Fibroblast of lung (primary cell): ENCODE measurements around the gene TNRC6C. TPM values are rescaled to one million over a fixed set of nuclear protein-coding genes. Genes with fewer than 3 reads are reported as not detected.

Experiments used
- DNase-seq, 2 donors: peaks; one replicate each; pipeline versions ENCODE4 v3.0.0 to v3.0.0-alpha.2; 2010; ENCODE audit warnings: low read depth in 2 of 2
- H2AFZ ChIP-seq: 2 replicates; pipeline ENCODE4 v1.5.1; 2012; ENCODE audit warnings: low read length, control low read depth, inconsistent platforms
- H3K27ac ChIP-seq: 2 replicates; pipeline ENCODE4 v1.5.1; 2011; ENCODE audit warnings: low read length, control low read depth; ENCODE audit not compliant: insufficient read depth
- H3K27me3 ChIP-seq: 2 replicates; pipeline ENCODE4 v1.5.1; 2011; ENCODE audit warnings: mild to moderate bottlenecking, low read length; ENCODE audit not compliant: control insufficient read depth, insufficient read depth
- H3K36me3 ChIP-seq: 2 replicates; pipeline ENCODE4 v1.5.1; 2011; ENCODE audit warnings: low read length; ENCODE audit not compliant: control insufficient read depth, insufficient read depth
- H3K4me1 ChIP-seq: 2 replicates; pipeline ENCODE4 v1.5.1; 2011; ENCODE audit warnings: low read length; ENCODE audit not compliant: control insufficient read depth, insufficient read depth; ENCODE audit errors: extremely low read depth
- H3K4me2 ChIP-seq: 2 replicates; pipeline ENCODE4 v1.5.1; 2011; ENCODE audit warnings: low read length, control low read depth; ENCODE audit not compliant: insufficient read depth; ENCODE audit errors: extremely low read depth
- H3K4me3 ChIP-seq, 4 experiments: fragments of 200-600 bp in 1 of 4; sonication (generic) in 1 of 4; replicated peaks in 1 of 4; 2 replicates each; pipeline ENCODE4 v1.5.1; 2011 to 2016; ENCODE audit warnings: low read length in 4 of 4, low read depth in 3 of 4, mild to moderate bottlenecking in 3 of 4, control low read depth in 2 of 4, inconsistent platforms in 1 of 4, mixed read lengths in 1 of 4; ENCODE audit not compliant: insufficient read depth in 1 of 4; ENCODE audit errors: control extremely low read depth in 1 of 4
- H3K79me2 ChIP-seq: 2 replicates; pipeline ENCODE4 v1.5.1; 2012; ENCODE audit warnings: mild to moderate bottlenecking, low read length, inconsistent platforms; ENCODE audit not compliant: control insufficient read depth, insufficient read depth
- H3K9ac ChIP-seq: 2 replicates; pipeline ENCODE4 v1.5.1; 2011; ENCODE audit warnings: mild to moderate bottlenecking, low read length, control low read depth; ENCODE audit not compliant: insufficient read depth
- H3K9me3 ChIP-seq: 2 replicates; pipeline ENCODE4 v1.5.1; 2012; ENCODE audit warnings: low read depth, low read length; ENCODE audit not compliant: control insufficient read depth, insufficient read depth
- H4K20me1 ChIP-seq: 2 replicates; pipeline ENCODE4 v1.5.1; 2011; ENCODE audit warnings: low read length; ENCODE audit not compliant: control insufficient read depth, insufficient read depth; ENCODE audit errors: extremely low read depth
- CTCF ChIP-seq, 2 donors: IDR thresholded peaks in 1 of 2; conservative IDR thresholded peaks in 1 of 2; 1 replicate in 1 of 2; 2 replicates in 1 of 2; pipeline ENCODE4 v1.5.1; 2011 to 2012; ENCODE audit warnings: low read length in 2 of 2, control low read depth in 1 of 2, inconsistent platforms in 1 of 2, low read depth in 1 of 2, mild to moderate bottlenecking in 1 of 2
- EZH2 ChIP-seq: IDR thresholded peaks from 2 replicates; pipeline ENCODE4 v1.5.1; 2012; ENCODE audit warnings: low read length, control low read depth, mild to moderate bottlenecking; ENCODE audit errors: missing control alignments
- polyA plus RNA-seq, 2 donors: library from polyadenylated mRNA; depleted of rRNA in 1 of 2; stranded (reverse) in 1 of 2; unstranded in 1 of 2; fragments of >200 nt; gene quantifications; 2 replicates each; pipeline ENCODE4 v1.2.1, GENCODE V29; 2011 to 2012; ENCODE audit warnings: missing spikeins in 1 of 2
- total RNA-seq: library from RNA; depleted of rRNA; stranded (reverse); fragments of >200 nt; gene quantifications from 2 replicates; pipeline ENCODE4 v1.2.1, GENCODE V29; 2014

The TNRC6C gene
- total and polyA plus RNA-seq, 2 donors (not counting 1 experiment from before 2014, with no cell fraction given): 2.1 to 4.6 TPM

DNA sequence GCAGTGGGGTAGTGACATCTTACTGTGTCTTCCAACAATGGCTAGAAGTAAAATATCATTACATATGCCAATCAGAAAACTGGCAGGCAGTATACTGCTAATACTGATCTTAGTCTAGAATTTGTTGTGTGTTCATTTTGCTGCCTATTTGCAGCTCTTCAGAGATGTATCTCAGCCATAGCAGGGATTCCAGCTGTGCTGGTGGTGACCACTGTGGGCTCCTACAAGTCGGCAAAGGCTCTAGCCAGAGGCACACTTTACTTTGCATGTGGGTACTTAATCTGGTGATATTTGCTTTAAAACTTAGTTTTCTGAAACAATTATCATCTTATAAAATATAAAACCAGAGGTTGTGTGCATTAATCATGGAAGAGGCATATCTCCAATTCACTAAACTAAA lies 100.1 kb downstream of the TNRC6C start:
- H3K4me3 ChIP-seq: no peak overlapping the region
- no peaks in the 10 kb centered on the region for H3K79me2 ChIP-seq
- no peaks in the 10 kb centered on the region for H3K27me3 ChIP-seq
- no peak overlapping the region for H3K9ac ChIP-seq
- TF ChIP-seq CTCF (conservative IDR thresholded peaks at IDR 0.05 in 1 of 2, IDR thresholded peaks at IDR 0.05 in 1 of 2; ENCODE audit: low read depth in 1 of 2, low read length in 2 of 2) (no peak), EZH2 (no peak)
- no peak overlapping the region for H3K4me2 ChIP-seq
- H3K4me1 ChIP-seq: no peaks in the 10 kb centered on the region
- H4K20me1 ChIP-seq: no peaks in the 10 kb centered on the region
- H3K27ac ChIP-seq: no peak overlapping the region
- no peak overlapping the region for H2AFZ ChIP-seq
- no peaks in the 10 kb centered on the region for H3K36me3 ChIP-seq
- no peaks in the 10 kb centered on the region for H3K9me3 ChIP-seq
- no peak for DNase-seq

GRCh38 chr17:78062596-78062995 lies 104.1 kb downstream of the TNRC6C start:
- no peaks in the 10 kb centered on the region for H3K9me3 ChIP-seq
- H3K4me1 ChIP-seq: no peaks in the 10 kb centered on the region
- no peak for DNase-seq
- H2AFZ ChIP-seq: no peak overlapping the region
- no peaks in the 10 kb centered on the region for H4K20me1 ChIP-seq
- no peaks in the 10 kb centered on the region for H3K27me3 ChIP-seq
- no peak overlapping the region for H3K9ac ChIP-seq
- no peak overlapping the region for H3K27ac ChIP-seq
- no peak overlapping the region for H3K4me2 ChIP-seq
- no peaks in the 10 kb centered on the region for H3K36me3 ChIP-seq
- H3K4me3 ChIP-seq: no peak overlapping the region
- TF ChIP-seq CTCF (conservative IDR thresholded peaks at IDR 0.05 in 1 of 2, IDR thresholded peaks at IDR 0.05 in 1 of 2; ENCODE audit: low read depth in 1 of 2, low read length in 2 of 2): no peak
- no peak for TF ChIP-seq EZH2
- H3K79me2 ChIP-seq: no peaks in the 10 kb centered on the region

- H3K9ac ChIP-seq: no peak overlapping the region
- TF ChIP-seq EZH2: no peak
- no peak for TF ChIP-seq CTCF (conservative IDR thresholded peaks at IDR 0.05 in 1 of 2, IDR thresholded peaks at IDR 0.05 in 1 of 2; ENCODE audit: low read depth in 1 of 2, low read length in 2 of 2)
Measured at GRCh38 chr17:78063489-78063888, 105.0 kb downstream of the TNRC6C start.

More at GRCh38 chr17:78063489-78063888, 105.0 kb downstream of the TNRC6C start:
- no peaks in the 10 kb centered on the region for H3K36me3 ChIP-seq
- no peak overlapping the region for H3K4me3 ChIP-seq
- no peak overlapping the region for H2AFZ ChIP-seq
- no peak overlapping the region for H3K4me2 ChIP-seq
- no peaks in the 10 kb centered on the region for H3K4me1 ChIP-seq
- H3K79me2 ChIP-seq: no peaks in the 10 kb centered on the region
- H3K9me3 ChIP-seq: no peaks in the 10 kb centered on the region
- no peaks in the 10 kb centered on the region for H3K27me3 ChIP-seq
- no peak overlapping the region for H3K27ac ChIP-seq
- no peak for DNase-seq
- H4K20me1 ChIP-seq: no peaks in the 10 kb centered on the region
